ENCODE data around the gene PCDHGA3. TPM values are rescaled to one million over a fixed set of nuclear protein-coding genes. Genes with fewer than 3 reads are reported as not detected.
A peak's percentile ranks its signal among the peaks of the same experiment; 100 is the strongest.
"Not testable (repeated sequence)": the region's sequence is repeated elsewhere in the genome, so short reads cannot be mapped to it uniquely, and the experiment has no call there.

Gene PCDHGA3
- total and polyA plus RNA-seq, 5 donors: 2.1 to 7.7 (median 5.2) TPM

DNA sequence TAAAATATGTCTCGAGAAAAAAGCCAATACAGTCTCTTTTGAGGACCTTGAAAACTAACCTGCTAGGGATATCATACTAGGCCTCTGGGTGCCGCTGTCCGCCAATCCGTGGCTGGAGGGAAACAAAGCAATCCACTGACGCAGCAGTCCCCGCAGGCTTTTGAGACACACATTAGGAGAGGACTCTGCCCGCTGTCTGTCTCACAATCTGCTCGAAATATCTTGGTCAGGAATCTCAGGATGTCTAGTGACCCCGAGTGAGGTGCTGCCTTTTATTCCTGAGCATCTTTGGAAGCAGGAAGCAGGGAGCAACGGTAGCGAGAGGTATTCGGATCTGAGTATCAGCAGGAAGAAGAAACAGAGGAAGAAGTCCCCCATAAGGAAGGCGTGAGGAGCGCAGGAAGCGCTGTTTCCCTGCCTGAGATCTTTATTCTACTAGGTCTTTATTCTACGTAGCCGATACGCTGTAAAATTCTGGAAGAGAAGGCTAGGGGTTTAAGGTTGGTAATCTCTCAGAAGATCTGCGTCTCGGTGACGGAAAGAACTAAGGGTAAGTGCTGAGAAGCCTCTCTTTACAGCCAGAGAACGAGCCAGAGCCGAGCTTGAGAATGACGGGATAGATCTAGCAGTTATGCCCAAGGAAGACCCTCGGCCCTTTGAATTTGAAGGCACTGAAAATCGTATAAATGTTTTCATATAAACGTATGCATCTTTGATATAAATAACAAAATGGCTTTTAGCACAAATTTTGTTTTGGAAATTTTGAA, 17.4 kb upstream of the PCDHGA3 start:
- H3K27ac ChIP-seq (ENCODE audit: low read length): peak overlapping the region; percentile 55
- 8% methylated on average over 27 of the region's 27 CpGs for WGBS
- H3K4me1 ChIP-seq (ENCODE audit: control insufficient read depth, insufficient read depth, low read length): no peaks in the 10 kb centered on the region
- peak overlapping the region; percentile 46 for H3K4me3 ChIP-seq (ENCODE audit: low read length)
- peak; percentile 77 to 93 for ATAC-seq
- DNase-seq: peak; percentile 59 to 83 (median 77)
- no peaks in the 10 kb centered on the region for H3K27me3 ChIP-seq (ENCODE audit: control insufficient read depth, insufficient read depth)
- H3K9me3 ChIP-seq (ENCODE audit: control insufficient read depth, low read length): no peaks in the 10 kb centered on the region
- intact Hi-C loops (cut with DNase I): loop anchor here in 1 of 4 donors (5.0 kb wide), 1 partner anchor 236 kb away; no protein-coding TSS in a partner anchor

DNA sequence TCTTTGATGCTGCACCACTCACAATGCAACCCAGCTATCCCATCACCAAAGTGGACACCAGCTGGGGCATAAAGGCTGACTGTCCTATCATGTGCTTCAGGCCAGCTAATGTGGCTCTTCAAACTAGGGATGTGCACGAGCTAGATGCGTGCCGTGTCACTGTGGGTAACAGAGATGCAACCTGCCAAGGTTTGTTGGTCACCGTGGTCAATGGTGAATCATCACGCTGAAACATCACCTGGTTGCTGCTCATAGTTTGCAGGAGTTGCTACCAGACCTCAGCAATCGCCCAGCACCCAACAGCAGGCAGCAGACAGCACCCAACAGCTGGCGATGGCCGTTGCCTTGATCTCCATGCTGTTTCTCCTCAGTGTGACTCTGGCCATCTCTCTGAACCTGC, 15.4 kb upstream of the PCDHGA3 start:
- Histone ChIP-seq H3K9me3 (ENCODE audit: control insufficient read depth, low read length) (no peaks in the 10 kb centered on the region), H3K27ac (ENCODE audit: low read length) (no peak overlapping the region), H3K27me3 (ENCODE audit: control insufficient read depth, insufficient read depth) (no peaks in the 10 kb centered on the region), H3K4me1 (ENCODE audit: control insufficient read depth, insufficient read depth, low read length) (no peaks in the 10 kb centered on the region), H3K4me3 (ENCODE audit: low read length) (no peak overlapping the region)
- no peak for DNase-seq
- no peak for ATAC-seq
- WGBS: 77% methylated on average over 8 of the region's 8 CpGs
- intact Hi-C loops (cut with DNase I): loop anchor here in 1 of 4 donors (5.0 kb wide), 1 partner anchor 234 kb away; no protein-coding TSS in a partner anchor

DNA sequence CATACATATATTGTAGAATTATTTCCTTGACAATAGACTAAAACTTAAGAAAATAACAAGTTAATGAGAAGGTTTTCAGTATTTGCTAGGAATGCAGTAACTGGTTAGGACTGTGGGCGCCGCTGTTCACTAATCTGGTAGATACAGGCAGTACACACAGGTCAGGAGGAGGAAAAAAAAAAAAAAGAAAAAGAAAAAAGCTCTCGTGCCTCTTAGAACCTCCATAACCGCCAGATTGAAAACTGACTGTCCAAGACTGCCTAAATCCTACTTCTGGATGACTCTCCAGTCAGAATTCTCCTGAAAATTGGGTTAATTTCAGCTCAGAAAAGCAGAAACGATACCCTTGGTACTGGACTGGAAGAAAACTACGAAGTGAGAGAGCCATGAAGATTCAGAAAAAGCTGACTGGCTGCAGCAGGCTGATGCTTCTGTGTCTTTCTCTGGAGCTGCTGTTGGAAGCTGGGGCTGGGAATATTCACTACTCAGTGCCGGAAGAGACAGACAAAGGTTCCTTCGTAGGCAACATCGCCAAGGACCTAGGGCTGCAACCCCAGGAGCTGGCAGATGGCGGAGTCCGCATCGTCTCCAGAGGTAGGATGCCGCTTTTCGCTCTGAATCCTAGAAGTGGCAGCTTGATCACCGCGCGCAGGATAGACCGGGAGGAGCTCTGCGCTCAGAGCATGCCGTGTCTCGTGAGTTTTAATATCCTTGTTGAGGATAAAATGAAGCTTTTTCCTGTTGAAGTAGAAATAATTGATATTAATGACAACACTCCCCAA, 13.1 kb upstream of the PCDHGA3 start, which contains the start of gene PCDHGA1:
TSS of gene PCDHGA1 (plus strand) at position 216 of the 782 bp plus-strand sequence.
- WGBS: 18% methylated on average over 21 of the region's 21 CpGs
- Histone ChIP-seq H3K4me3 (ENCODE audit: low read length) (peak within 1 kb of the TSS; percentile 49), H3K9me3 (ENCODE audit: control insufficient read depth, low read length) (no peaks in the 10 kb centered on the region), H3K4me1 (ENCODE audit: control insufficient read depth, insufficient read depth, low read length) (no peaks in the 10 kb centered on the region), H3K27ac (ENCODE audit: low read length) (no peak within 1 kb of the TSS), H3K27me3 (ENCODE audit: control insufficient read depth, insufficient read depth) (no peaks in the 10 kb centered on the region)
- intact Hi-C loops (cut with DNase I): loop anchor here in 1 of 4 donors (10.0 kb wide), 1 partner anchor 224 kb away; no protein-coding TSS in a partner anchor
- ATAC-seq (no peak), DNase-seq (peak in 1 of 3 donors; percentile 71)

- not testable (repeated sequence) for H3K9me3 ChIP-seq (ENCODE audit: control insufficient read depth, low read length); ATAC-seq; H3K4me1 ChIP-seq (ENCODE audit: control insufficient read depth, insufficient read depth, low read length); DNase-seq; H3K27ac ChIP-seq (ENCODE audit: low read length); H3K4me3 ChIP-seq (ENCODE audit: low read length); H3K27me3 ChIP-seq (ENCODE audit: control insufficient read depth, insufficient read depth)
- intact Hi-C loops (cut with DNase I): loop anchor here in 1 of 4 donors (10.0 kb wide), 1 partner anchor 222 kb away; no protein-coding TSS in a partner anchor
- WGBS: 35% methylated on average over 39 of the region's 39 CpGs
These were observed 11.1 kb upstream of the PCDHGA3 start for GRCh38 chr5:141332571-141332970.

DNA sequence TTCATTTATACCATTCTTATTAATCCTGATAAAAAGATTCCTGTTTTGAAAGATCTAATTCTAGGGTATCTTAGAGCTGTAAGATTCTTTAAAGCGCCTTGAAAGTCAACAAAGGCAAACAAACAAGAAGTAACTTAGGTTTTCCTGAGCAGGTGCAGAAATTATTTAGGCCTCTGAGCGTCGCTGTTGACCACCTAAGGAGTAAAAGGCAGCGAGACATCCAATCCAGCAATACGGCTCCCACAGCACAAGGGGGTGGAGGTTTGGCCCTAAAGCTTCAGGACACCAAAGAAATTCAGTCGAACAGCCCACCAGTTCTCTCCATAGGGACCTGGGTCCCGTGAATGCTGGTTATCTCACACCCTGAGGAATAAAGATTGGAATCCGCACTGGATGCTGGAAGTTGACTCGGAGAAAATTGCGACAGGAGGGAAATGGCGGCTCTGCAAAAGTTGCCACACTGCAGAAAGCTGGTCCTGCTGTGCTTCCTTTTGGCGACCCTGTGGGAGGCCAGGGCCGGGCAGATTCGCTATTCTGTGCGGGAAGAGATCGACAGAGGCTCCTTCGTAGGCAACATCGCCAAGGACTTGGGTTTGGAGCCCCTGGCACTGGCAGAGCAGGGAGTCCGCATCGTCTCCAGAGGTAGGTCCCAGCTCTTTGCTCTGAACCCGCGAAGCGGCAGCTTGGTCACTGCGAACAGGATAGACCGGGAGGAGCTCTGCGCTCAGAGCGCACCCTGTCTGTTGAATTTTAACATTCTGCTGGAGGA, 4.9 kb upstream of the PCDHGA3 start, which contains the start of gene PCDHGA2:
TSS of gene PCDHGA2 (plus strand) at position 223 of the 769 bp plus-strand sequence.
- Histone ChIP-seq H3K9me3 (ENCODE audit: control insufficient read depth, low read length) (peaks cover 7% of the 10 kb centered on the region), H3K4me1 (ENCODE audit: control insufficient read depth, insufficient read depth, low read length) (no peaks in the 10 kb centered on the region), H3K4me3 (ENCODE audit: low read length) (peak within 1 kb of the TSS; percentile 61), H3K27ac (ENCODE audit: low read length) (peak within 1 kb of the TSS; percentile 43), H3K27me3 (ENCODE audit: control insufficient read depth, insufficient read depth) (no peaks in the 10 kb centered on the region)
- peak in 2 of 3 donors; percentile 59 to 66 for DNase-seq
- intact Hi-C loops (cut with DNase I): loop anchor here in 1 of 4 donors (10.0 kb wide), 1 partner anchor 216 kb away; no protein-coding TSS in a partner anchor
- peak; percentile 72 to 76 for ATAC-seq
- 10% methylated on average over 27 of the region's 27 CpGs for WGBS

- H3K27me3 ChIP-seq (ENCODE audit: control insufficient read depth, insufficient read depth); H3K4me1 ChIP-seq (ENCODE audit: control insufficient read depth, insufficient read depth, low read length); H3K27ac ChIP-seq (ENCODE audit: low read length); ATAC-seq; DNase-seq; H3K4me3 ChIP-seq (ENCODE audit: low read length): not testable (repeated sequence)
- H3K9me3 ChIP-seq (ENCODE audit: control insufficient read depth, low read length): peaks cover 16% of the 10 kb centered on the region
- WGBS: 55% methylated on average over 45 of the region's 45 CpGs
- intact Hi-C loops (cut with DNase I): loop anchor here in 2 of 4 donors (5.0 kb wide), 1 partner anchor 216 kb away; no protein-coding TSS in a partner anchor
These were observed 2.8 kb upstream of the PCDHGA3 start for GRCh38 chr5:141340781-141341354.

- DNase-seq: no peak
- intact Hi-C loops (cut with DNase I): loop anchor here in 2 of 4 donors (5.0 kb wide), 1 partner anchor 215 kb away; no protein-coding TSS in a partner anchor
- peak overlapping the region; percentile 4 for H3K4me3 ChIP-seq (ENCODE audit: low read length)
- no peak for ATAC-seq
- H3K27ac ChIP-seq (ENCODE audit: low read length): no peak overlapping the region
- H3K27me3 ChIP-seq (ENCODE audit: control insufficient read depth, insufficient read depth): no peaks in the 10 kb centered on the region
- 18% methylated on average over 1 of the region's 1 CpG for WGBS
- peaks cover 17% of the 10 kb centered on the region for H3K9me3 ChIP-seq (ENCODE audit: control insufficient read depth, low read length)
- H3K4me1 ChIP-seq (ENCODE audit: control insufficient read depth, insufficient read depth, low read length): no peaks in the 10 kb centered on the region
These were observed 856 bp upstream of the PCDHGA3 start for GRCh38 chr5:141342773-141343172.

DNA sequence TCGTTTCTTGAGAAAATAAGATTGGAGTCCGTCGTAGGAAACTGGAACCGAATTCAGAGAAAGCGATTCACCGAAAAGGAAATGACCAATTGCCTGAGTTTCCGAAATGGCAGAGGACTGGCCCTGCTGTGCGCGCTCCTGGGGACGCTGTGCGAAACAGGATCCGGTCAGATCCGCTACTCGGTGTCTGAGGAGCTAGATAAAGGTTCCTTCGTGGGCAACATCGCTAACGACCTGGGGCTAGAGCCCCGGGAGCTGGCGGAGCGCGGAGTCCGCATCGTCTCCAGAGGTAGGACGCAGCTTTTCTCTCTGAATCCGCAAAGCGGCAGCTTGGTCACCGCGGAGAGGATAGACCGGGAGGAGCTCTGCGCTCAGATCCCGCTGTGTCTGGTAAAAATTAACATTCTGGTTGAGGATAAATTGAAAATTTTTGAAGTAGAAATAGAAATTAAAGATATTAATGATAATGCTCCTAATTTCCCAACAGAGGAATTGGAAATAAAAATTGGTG, 379 bp downstream of the PCDHGA3 start:
- H3K27ac ChIP-seq (ENCODE audit: low read length): no peak overlapping the region
- H3K4me1 ChIP-seq (ENCODE audit: control insufficient read depth, insufficient read depth, low read length): no peaks in the 10 kb centered on the region
- no peaks in the 10 kb centered on the region for H3K27me3 ChIP-seq (ENCODE audit: control insufficient read depth, insufficient read depth)
- H3K9me3 ChIP-seq (ENCODE audit: control insufficient read depth, low read length): peaks cover 15% of the 10 kb centered on the region
- 21% methylated on average over 31 of the region's 31 CpGs for WGBS
- intact Hi-C loops (cut with DNase I): loop anchor here in 2 of 4 donors (5.0 kb wide), 1 partner anchor 213 kb away; no protein-coding TSS in a partner anchor
- DNase-seq: no peak
- peak overlapping the region; percentile 42 for H3K4me3 ChIP-seq (ENCODE audit: low read length)
- peak; percentile 36 to 43 for ATAC-seq

- Histone ChIP-seq H3K27me3 (ENCODE audit: control insufficient read depth, insufficient read depth) (no peaks in the 10 kb centered on the region), H3K27ac (ENCODE audit: low read length) (no peak overlapping the region), H3K9me3 (ENCODE audit: control insufficient read depth, low read length) (peaks cover 15% of the 10 kb centered on the region), H3K4me1 (ENCODE audit: control insufficient read depth, insufficient read depth, low read length) (no peaks in the 10 kb centered on the region), H3K4me3 (ENCODE audit: low read length) (peak overlapping the region; percentile 28)
- no peak for DNase-seq
- no peak for ATAC-seq
- WGBS: 31% methylated on average over 20 of the region's 20 CpGs
- intact Hi-C loops (cut with DNase I): no loop called here
These were observed 1.7 kb downstream of the PCDHGA3 start for GRCh38 chr5:141345327-141345726.

DNA sequence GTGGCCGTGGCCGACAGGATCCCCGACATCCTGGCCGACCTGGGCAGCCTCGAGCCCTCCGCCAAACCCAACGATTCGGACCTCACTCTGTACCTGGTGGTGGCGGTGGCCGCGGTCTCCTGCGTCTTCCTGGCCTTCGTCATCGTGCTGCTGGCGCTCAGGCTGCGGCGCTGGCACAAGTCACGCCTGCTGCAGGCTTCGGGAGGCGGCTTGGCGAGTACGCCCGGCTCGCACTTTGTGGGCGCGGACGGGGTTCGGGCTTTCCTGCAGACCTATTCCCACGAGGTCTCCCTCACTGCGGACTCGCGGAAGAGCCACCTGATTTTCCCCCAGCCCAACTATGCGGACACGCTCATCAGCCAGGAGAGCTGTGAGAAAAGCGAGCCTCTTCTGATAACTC, 2.4 kb downstream of the PCDHGA3 start:
- ATAC-seq; H3K4me3 ChIP-seq (ENCODE audit: low read length); DNase-seq; H3K27ac ChIP-seq (ENCODE audit: low read length); H3K4me1 ChIP-seq (ENCODE audit: control insufficient read depth, insufficient read depth, low read length); intact Hi-C loops (cut with DNase I); H3K27me3 ChIP-seq (ENCODE audit: control insufficient read depth, insufficient read depth): not testable (repeated sequence)
- peaks cover 15% of the 10 kb centered on the region for H3K9me3 ChIP-seq (ENCODE audit: control insufficient read depth, low read length)
- WGBS: 41% methylated on average over 24 of the region's 35 CpGs

Measured in right cardiac atrium (tissue), 5 donors.